ENCODE data around the gene VEGFA.

DNA sequence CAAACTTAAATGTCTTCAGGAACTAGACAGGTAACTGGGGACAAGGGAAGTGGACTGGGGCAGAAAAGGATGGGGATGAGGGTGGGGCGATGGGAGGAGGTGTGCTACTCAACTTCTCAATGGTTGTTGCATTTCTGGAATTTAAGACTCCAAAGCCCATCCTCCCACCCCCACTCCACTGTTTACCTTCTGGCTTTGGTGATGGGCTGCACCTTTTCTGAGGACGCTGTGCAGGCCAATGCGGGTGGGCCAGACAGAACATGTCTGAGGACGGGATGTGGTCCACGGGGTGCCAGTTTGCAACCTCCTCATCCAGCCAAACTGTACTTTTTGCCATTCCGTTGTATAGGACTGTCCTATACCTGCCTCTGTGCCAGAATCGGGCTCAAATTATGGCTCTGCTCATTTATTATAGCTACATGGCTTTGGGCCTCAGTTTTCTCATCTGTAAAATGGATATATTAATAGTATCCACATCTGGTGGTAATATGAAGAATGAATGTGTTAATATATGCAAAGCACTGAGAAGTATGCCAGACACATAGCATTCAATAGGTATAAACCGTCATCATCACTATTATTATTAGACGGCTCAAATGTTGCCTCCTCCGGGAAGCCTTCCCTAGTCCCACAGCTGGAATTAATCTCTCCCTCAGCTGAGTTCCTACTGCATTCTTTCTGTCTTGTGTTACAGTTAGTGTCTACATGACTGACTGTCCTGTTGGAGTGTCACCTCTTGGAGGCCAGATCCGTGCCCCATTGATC, 31.0 kb upstream of the VEGFA start:
- TF ChIP-seq, protein P1, sequence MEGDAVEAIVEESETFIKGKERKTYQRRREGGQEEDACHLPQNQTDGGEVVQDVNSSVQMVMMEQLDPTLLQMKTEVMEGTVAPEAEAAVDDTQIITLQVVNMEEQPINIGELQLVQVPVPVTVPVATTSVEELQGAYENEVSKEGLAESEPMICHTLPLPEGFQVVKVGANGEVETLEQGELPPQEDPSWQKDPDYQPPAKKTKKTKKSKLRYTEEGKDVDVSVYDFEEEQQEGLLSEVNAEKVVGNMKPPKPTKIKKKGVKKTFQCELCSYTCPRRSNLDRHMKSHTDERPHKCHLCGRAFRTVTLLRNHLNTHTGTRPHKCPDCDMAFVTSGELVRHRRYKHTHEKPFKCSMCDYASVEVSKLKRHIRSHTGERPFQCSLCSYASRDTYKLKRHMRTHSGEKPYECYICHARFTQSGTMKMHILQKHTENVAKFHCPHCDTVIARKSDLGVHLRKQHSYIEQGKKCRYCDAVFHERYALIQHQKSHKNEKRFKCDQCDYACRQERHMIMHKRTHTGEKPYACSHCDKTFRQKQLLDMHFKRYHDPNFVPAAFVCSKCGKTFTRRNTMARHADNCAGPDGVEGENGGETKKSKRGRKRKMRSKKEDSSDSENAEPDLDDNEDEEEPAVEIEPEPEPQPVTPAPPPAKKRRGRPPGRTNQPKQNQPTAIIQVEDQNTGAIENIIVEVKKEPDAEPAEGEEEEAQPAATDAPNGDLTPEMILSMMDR (IDR thresholded peaks at IDR 0.05; ENCODE audit: control extremely low read depth in 1 of 3, insufficient read depth in 1 of 3, low read depth in 1 of 3, low read length in 3 of 3), result no peak
- no peak for TF ChIP-seq POLR2A (IDR thresholded peaks at IDR 0.05; ENCODE audit: control extremely low read depth in 1 of 2, low read depth in 2 of 2, low read length in 2 of 2)
- no peak for TF ChIP-seq JUN (IDR thresholded peaks at IDR 0.05; ENCODE audit: low read depth, low read length)
- no peak for TF ChIP-seq EGR1 (IDR thresholded peaks at IDR 0.05; ENCODE audit: borderline replicate concordance, low read depth, low read length)
- no peak for TF ChIP-seq RFX5 (IDR thresholded peaks at IDR 0.05; ENCODE audit: borderline replicate concordance, low read depth, low read length)
- TF ChIP-seq TBP (IDR thresholded peaks at IDR 0.05; ENCODE audit: low read depth, low read length), result no peak
- TF ChIP-seq NRF1 (IDR thresholded peaks at IDR 0.05; ENCODE audit: low read depth, low read length), result no peak
- TF ChIP-seq CREB1 (IDR thresholded peaks at IDR 0.05), result no peak
- no peak for TF ChIP-seq ASH2L (IDR thresholded peaks at IDR 0.05; ENCODE audit: low read length)
- TF ChIP-seq EZH2 (IDR thresholded peaks at IDR 0.05; ENCODE audit: low read depth, low read length, severe bottlenecking), result no peak
- no peak for TF ChIP-seq RNF2 (IDR thresholded peaks at IDR 0.05; ENCODE audit: borderline replicate concordance, low read depth, low read length, missing control alignments, poor library complexity, severe bottlenecking)
